Measurements from ENCODE around the gene SMLR1. TPM values are rescaled to one million over a fixed set of nuclear protein-coding genes. Genes with fewer than 3 reads are reported as not detected.

Gene SMLR1
- total RNA-seq = not detected
- polyA plus RNA-seq = 0.02 TPM
- long read RNA-seq, donor 1 = 0 reads
- long read RNA-seq, donor 2 = 0 reads
- long read RNA-seq, donor 3 = 0 reads
- long read RNA-seq, donor 4 = 0 reads
- long read RNA-seq, donor 5, partial matches to known transcripts = 0 of 3 reads
- long read RNA-seq, donor 5, other reads (novel, unspliced or antisense) = 0 of 3 reads
- long read RNA-seq, donor 6 = 0 reads
- long read RNA-seq, donor 7 = 0 reads
- long read RNA-seq, donor 8 = 0 reads
- long read RNA-seq, donor 9, partial matches to known transcripts = 0 of 1 reads
- long read RNA-seq, donor 9, other reads (novel, unspliced or antisense) = 0 of 1 reads
- long read RNA-seq, donor 10 = 0 reads

DNA sequence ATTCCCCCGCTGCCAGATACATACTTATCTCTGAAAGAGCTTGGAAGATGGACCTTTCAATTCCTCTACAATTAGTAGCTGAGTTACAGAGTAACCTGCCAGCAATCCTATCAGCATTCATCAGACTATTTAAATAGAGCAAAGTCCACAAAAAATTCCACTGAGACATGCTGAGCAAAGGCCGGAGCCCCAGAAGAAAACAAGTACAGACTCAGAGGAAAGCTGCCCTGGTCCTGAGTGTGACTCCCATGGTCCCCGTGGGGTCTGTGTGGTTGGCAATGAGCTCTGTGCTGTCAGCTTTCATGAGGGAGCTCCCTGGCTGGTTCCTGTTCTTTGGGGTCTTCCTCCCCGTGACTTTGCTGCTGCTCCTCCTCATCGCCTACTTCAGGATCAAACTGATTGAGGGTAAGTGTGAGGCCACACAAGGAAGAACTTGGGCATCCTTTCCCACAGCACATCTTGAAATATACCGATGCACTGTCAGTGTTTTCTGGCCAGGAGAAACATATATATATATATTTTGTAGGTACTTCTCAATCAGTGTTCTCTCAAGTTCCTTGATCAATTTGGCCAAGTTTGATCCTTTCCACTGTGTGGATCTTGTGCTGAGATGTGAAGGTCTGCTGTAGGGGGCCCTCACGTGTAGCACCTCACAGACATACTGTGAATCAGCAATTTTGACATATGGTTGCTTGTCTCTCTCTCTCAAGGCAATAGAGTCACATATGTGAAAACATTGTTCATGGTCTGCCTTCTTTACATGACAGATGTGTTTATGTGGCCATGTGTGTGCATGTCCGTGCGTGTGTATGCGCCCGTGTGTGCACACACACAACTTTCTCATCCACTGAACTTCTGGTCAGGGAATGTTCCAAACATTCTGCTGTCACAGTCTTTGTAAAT is at the start of gene SMLR1:
SMLR1 (plus strand) TSS at position 160 of the 903 bp plus-strand sequence; CDS start at position 168, 8 bp downstream.
- 83% methylated on average over 11 of the region's 11 CpGs for WGBS
- DNase-seq (ENCODE audit: low read depth in 6 of 9, low spot score in 9 of 9) = no peak
- H3K36me3 ChIP-seq (ENCODE audit: control insufficient read depth in 2 of 2, insufficient read depth in 2 of 2, low read length in 1 of 2) = no peaks in the 10 kb centered on the region

DNA sequence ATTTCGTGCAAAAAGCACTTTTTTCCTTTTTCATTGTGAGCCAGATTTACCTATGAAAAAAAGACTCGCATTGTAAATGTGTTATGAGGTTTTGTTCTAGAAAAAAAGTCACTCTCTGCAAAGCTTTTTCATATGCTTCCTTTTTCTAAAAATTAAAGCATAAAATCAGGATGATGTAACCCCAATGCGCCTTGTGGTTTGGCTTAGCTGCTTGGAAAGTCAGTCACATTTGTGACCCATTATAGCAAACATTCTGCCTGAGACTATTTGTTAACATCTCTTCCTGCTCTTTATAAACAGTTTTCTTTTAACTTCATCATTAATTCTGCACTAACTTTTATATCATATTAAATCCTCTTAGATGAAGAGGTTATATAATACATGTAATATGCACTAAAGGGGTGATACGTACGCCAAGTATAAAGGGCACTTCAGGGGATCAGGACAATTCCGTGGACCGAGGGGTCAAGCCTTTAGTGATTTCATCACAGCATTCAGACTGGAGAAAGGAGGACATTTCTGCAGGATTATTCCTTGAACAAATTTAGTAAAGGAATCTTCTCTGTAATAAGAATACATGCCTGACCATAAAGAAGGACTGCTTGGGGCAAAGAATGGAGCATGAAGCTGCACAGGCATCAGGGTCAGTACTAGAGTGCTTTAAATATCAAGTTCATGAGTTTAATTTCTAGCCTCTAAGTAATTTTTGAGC is 48.1 kb upstream of the SMLR1 start:
- no peak overlapping the region for H3K27ac ChIP-seq (ENCODE audit: low read depth in 1 of 2, low read length in 1 of 2)
- no peak overlapping the region for H3K4me3 ChIP-seq (ENCODE audit: low read length in 2 of 2)
- H3K36me3 ChIP-seq (ENCODE audit: control insufficient read depth in 2 of 2, insufficient read depth in 2 of 2, low read length in 1 of 2) = no peaks in the 10 kb centered on the region
- no peaks in the 10 kb centered on the region for H3K27me3 ChIP-seq (ENCODE audit: control insufficient read depth in 2 of 2, insufficient read depth in 1 of 2, low read length in 1 of 2)
- 63% methylated on average over 7 of the region's 7 CpGs for WGBS
- DNase-seq (ENCODE audit: low read depth in 6 of 9, low spot score in 9 of 9) = peak in 1 of 9 donors; percentile 43
- H3K9me3 ChIP-seq (ENCODE audit: control insufficient read depth in 2 of 2, insufficient read depth in 1 of 2, low read length in 1 of 2) = no peaks in the 10 kb centered on the region
- peaks cover 6 to 29% of the 10 kb centered on the region in 2 donors for H3K4me1 ChIP-seq (ENCODE audit: control insufficient read depth in 2 of 2, insufficient read depth in 2 of 2, low read length in 2 of 2)

More for the DNA sequence above, at the start of gene SMLR1:
- Histone ChIP-seq H3K27me3 (ENCODE audit: control insufficient read depth in 2 of 2, insufficient read depth in 1 of 2, low read length in 1 of 2) (no peaks in the 10 kb centered on the region), H3K4me3 (ENCODE audit: low read length in 2 of 2) (no peak within 1 kb of the TSS), H3K4me1 (ENCODE audit: control insufficient read depth in 2 of 2, insufficient read depth in 2 of 2, low read length in 2 of 2) (peaks cover 0 to 3% of the 10 kb centered on the region in 2 donors), H3K9me3 (ENCODE audit: control insufficient read depth in 2 of 2, insufficient read depth in 1 of 2, low read length in 1 of 2) (peaks cover 0 to 2% of the 10 kb centered on the region in 2 donors), H3K27ac (ENCODE audit: low read depth in 1 of 2, low read length in 1 of 2) (no peak within 1 kb of the TSS)

DNA sequence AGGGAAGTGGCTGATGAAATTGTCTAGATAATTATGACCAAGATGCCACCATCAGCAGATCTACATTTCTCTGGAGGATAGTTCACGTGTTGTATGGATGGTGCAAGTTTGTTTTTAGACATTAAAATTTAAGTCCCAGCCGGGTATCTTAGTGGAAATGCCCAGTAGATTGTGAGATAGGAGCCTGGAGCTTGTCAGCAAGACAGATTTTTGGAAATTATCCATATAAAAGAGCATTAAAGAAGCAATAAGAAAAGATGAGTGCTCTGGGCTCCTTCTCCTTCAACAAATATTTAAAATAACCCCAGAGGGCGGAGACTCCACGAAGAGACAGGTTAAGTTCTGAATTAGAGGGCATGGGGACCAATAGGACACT is 47.6 kb upstream of the SMLR1 start:
- no peak for DNase-seq (ENCODE audit: low read depth in 6 of 9, low spot score in 9 of 9)
- Histone ChIP-seq H3K4me3 (ENCODE audit: low read length in 2 of 2) (no peak overlapping the region), H3K36me3 (ENCODE audit: control insufficient read depth in 2 of 2, insufficient read depth in 2 of 2, low read length in 1 of 2) (no peaks in the 10 kb centered on the region), H3K27me3 (ENCODE audit: control insufficient read depth in 2 of 2, insufficient read depth in 1 of 2, low read length in 1 of 2) (no peaks in the 10 kb centered on the region), H3K27ac (ENCODE audit: low read depth in 1 of 2, low read length in 1 of 2) (no peak overlapping the region), H3K4me1 (ENCODE audit: control insufficient read depth in 2 of 2, insufficient read depth in 2 of 2, low read length in 2 of 2) (peaks cover 6 to 29% of the 10 kb centered on the region in 2 donors), H3K9me3 (ENCODE audit: control insufficient read depth in 2 of 2, insufficient read depth in 1 of 2, low read length in 1 of 2) (no peaks in the 10 kb centered on the region)
- 80% methylated on average over 4 of the region's 4 CpGs for WGBS

DNA sequence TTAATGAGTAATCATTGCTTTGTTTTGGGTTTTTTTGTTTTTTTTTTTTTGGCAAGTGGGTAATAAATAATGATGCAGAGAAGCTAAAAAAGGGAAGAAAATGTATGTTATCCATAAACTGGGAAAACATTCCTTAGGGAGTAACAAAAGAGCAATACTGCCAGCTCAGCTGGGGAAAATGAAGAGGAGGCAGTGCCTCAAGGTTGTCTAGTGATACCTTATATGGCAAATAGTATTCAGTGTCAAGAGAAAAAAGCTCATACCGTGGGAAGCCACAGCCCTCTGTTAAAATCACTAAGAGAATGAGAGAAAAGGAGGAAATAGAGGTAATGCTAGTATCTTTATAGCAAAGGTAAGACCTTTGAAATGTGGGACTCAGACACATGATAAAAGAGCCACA is 47.1 kb upstream of the SMLR1 start:
- Histone ChIP-seq H3K27ac (ENCODE audit: low read depth in 1 of 2, low read length in 1 of 2) (no peak overlapping the region), H3K27me3 (ENCODE audit: control insufficient read depth in 2 of 2, insufficient read depth in 1 of 2, low read length in 1 of 2) (no peaks in the 10 kb centered on the region), H3K4me1 (ENCODE audit: control insufficient read depth in 2 of 2, insufficient read depth in 2 of 2, low read length in 2 of 2) (peaks cover 6 to 29% of the 10 kb centered on the region in 2 donors), H3K9me3 (ENCODE audit: control insufficient read depth in 2 of 2, insufficient read depth in 1 of 2, low read length in 1 of 2) (no peaks in the 10 kb centered on the region), H3K36me3 (ENCODE audit: control insufficient read depth in 2 of 2, insufficient read depth in 2 of 2, low read length in 1 of 2) (no peaks in the 10 kb centered on the region), H3K4me3 (ENCODE audit: low read length in 2 of 2) (no peak overlapping the region)
- 51% methylated on average over 1 of the region's 1 CpG for WGBS
- DNase-seq (ENCODE audit: low read depth in 6 of 9, low spot score in 9 of 9) = peak in 2 of 9 donors; percentile 19 to 29

DNA sequence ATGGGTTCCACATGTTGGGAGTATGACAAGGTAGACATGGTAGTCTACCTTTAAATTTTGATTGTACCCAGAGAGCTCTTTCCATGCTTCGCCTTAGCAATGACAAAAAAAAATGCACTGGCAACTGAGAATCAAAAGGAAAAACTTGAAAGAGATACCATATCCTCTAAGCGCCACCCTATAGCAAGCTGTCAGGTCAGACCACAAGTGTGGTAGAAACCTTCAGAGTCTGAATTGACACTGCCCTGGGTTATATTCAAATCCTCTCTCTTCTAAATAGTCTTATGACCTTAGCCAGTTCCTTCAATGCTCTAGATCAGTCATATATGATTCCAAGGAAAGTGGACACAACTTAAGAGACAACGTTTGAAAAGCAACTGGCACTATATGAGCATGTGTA is 45.6 kb upstream of the SMLR1 start:
- DNase-seq (ENCODE audit: low read depth in 6 of 9, low spot score in 9 of 9) = peak in 7 of 9 donors; percentile 30 to 77 (median 39)
- H3K27me3 ChIP-seq (ENCODE audit: control insufficient read depth in 2 of 2, insufficient read depth in 1 of 2, low read length in 1 of 2) = no peaks in the 10 kb centered on the region
- H3K27ac ChIP-seq (ENCODE audit: low read depth in 1 of 2, low read length in 1 of 2) = no peak overlapping the region
- H3K4me3 ChIP-seq (ENCODE audit: low read length in 2 of 2) = no peak overlapping the region
- H3K36me3 ChIP-seq (ENCODE audit: control insufficient read depth in 2 of 2, insufficient read depth in 2 of 2, low read length in 1 of 2) = no peaks in the 10 kb centered on the region
- H3K4me1 ChIP-seq (ENCODE audit: control insufficient read depth in 2 of 2, insufficient read depth in 2 of 2, low read length in 2 of 2) = peaks cover 6 to 28% of the 10 kb centered on the region in 2 donors
- WGBS = 42% methylated on average over 3 of the region's 3 CpGs
- H3K9me3 ChIP-seq (ENCODE audit: control insufficient read depth in 2 of 2, insufficient read depth in 1 of 2, low read length in 1 of 2) = no peaks in the 10 kb centered on the region

DNA sequence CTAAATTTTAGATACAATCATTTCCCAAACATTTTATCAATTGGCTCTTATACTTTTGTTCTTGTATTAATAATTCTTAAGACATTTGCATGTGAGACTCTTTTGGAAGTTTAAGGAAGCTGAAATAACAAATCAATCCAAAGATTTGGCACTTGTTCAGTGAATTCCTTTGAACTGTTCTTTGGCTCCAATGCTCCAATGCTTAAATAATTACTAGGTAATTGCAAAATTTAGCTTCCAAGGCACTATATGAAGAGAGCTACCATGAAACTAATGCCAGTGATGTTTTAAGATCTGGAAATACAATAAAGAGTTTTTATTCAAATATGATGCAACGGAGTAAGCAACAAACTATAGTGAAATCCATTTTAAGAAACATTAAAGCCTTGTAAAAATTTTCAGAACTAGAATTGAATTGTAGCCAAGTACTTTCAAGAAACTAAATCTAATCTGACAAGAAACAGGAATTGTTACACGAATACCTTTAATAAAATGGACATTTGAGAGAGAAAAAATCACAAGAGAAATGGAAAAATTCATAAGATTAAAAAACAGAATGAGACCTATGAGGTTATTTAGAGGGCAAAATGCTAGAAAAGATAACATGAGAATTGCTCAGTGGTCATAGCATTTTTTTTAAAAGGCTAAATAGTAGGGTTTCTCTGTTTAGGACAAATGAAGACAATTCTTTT is 43.6 kb upstream of the SMLR1 start:
- Histone ChIP-seq H3K27me3 (ENCODE audit: control insufficient read depth in 2 of 2, insufficient read depth in 1 of 2, low read length in 1 of 2) (no peaks in the 10 kb centered on the region), H3K4me1 (ENCODE audit: control insufficient read depth in 2 of 2, insufficient read depth in 2 of 2, low read length in 2 of 2) (peaks cover 9 to 26% of the 10 kb centered on the region in 2 donors), H3K4me3 (ENCODE audit: low read length in 2 of 2) (no peak overlapping the region), H3K27ac (ENCODE audit: low read depth in 1 of 2, low read length in 1 of 2) (no peak overlapping the region), H3K9me3 (ENCODE audit: control insufficient read depth in 2 of 2, insufficient read depth in 1 of 2, low read length in 1 of 2) (no peaks in the 10 kb centered on the region), H3K36me3 (ENCODE audit: control insufficient read depth in 2 of 2, insufficient read depth in 2 of 2, low read length in 1 of 2) (no peaks in the 10 kb centered on the region)
- no peak for DNase-seq (ENCODE audit: low read depth in 6 of 9, low spot score in 9 of 9)
- 80% methylated on average over 2 of the region's 2 CpGs for WGBS

GRCh38 chr6:130787726-130788500 is 39.3 kb upstream of the SMLR1 start:
- peaks cover 0 to 3% of the 10 kb centered on the region in 2 donors for H3K4me1 ChIP-seq (ENCODE audit: control insufficient read depth in 2 of 2, insufficient read depth in 2 of 2, low read length in 2 of 2)
- WGBS = 62% methylated on average over 3 of the region's 3 CpGs
- no peaks in the 10 kb centered on the region for H3K36me3 ChIP-seq (ENCODE audit: control insufficient read depth in 2 of 2, insufficient read depth in 2 of 2, low read length in 1 of 2)
- H3K9me3 ChIP-seq (ENCODE audit: control insufficient read depth in 2 of 2, insufficient read depth in 1 of 2, low read length in 1 of 2) = no peaks in the 10 kb centered on the region
- H3K4me3 ChIP-seq (ENCODE audit: low read length in 2 of 2) = no peak overlapping the region
- H3K27ac ChIP-seq (ENCODE audit: low read depth in 1 of 2, low read length in 1 of 2) = no peak overlapping the region
- no peaks in the 10 kb centered on the region for H3K27me3 ChIP-seq (ENCODE audit: control insufficient read depth in 2 of 2, insufficient read depth in 1 of 2, low read length in 1 of 2)
- DNase-seq (ENCODE audit: low read depth in 6 of 9, low spot score in 9 of 9) = no peak

DNA sequence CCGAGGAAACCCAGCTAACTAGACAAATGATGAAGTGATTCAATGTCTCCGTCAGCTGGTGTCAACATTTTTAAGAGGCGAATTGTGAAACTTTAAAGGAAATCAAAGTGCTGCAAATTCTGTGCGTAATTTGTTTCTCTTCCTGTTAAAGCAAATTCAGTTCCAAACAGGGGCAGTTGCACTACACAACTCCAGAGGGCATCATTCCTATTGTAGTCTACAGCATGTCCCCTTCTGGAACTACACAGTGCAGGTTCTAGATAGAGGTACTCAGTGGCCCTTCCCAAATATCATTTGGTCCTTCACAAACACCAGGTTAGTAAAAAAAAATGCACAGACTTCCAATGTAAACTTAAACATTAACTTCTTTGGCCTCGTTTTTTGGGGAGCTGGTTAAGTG is 38.3 kb upstream of the SMLR1 start:
- no peaks in the 10 kb centered on the region for H3K9me3 ChIP-seq (ENCODE audit: control insufficient read depth in 2 of 2, insufficient read depth in 1 of 2, low read length in 1 of 2)
- no peak overlapping the region for H3K4me3 ChIP-seq (ENCODE audit: low read length in 2 of 2)
- H3K27me3 ChIP-seq (ENCODE audit: control insufficient read depth in 2 of 2, insufficient read depth in 1 of 2, low read length in 1 of 2) = no peaks in the 10 kb centered on the region
- H3K4me1 ChIP-seq (ENCODE audit: control insufficient read depth in 2 of 2, insufficient read depth in 2 of 2, low read length in 2 of 2) = peaks cover 0 to 3% of the 10 kb centered on the region in 2 donors
- H3K27ac ChIP-seq (ENCODE audit: low read depth in 1 of 2, low read length in 1 of 2) = no peak overlapping the region
- WGBS = 97% methylated on average over 5 of the region's 5 CpGs
- no peak for DNase-seq (ENCODE audit: low read depth in 6 of 9, low spot score in 9 of 9)
- no peaks in the 10 kb centered on the region for H3K36me3 ChIP-seq (ENCODE audit: control insufficient read depth in 2 of 2, insufficient read depth in 2 of 2, low read length in 1 of 2)

All from thymus (tissue), 14 donors.